Subcutaneous adipose tissue (tissue), 4 donors: ENCODE measurements around the gene RNF25. TPM values are rescaled to one million over a fixed set of nuclear protein-coding genes. Genes with fewer than 3 reads are reported as not detected.

Experiments
- CTCF ChIP-seq: fragments of 450-650 bp; IDR thresholded peaks from one replicate; pipeline ENCODE4 v1.5.1; 2016; ENCODE audit warnings: low read depth, mild to moderate bottlenecking, control low read depth, antibody characterized with exemption, moderate library complexity
- total RNA-seq, 4 donors: library from RNA; depleted of rRNA; stranded (reverse); fragments of >200 nt; gene quantifications; one replicate each; pipeline ENCODE4 v1.1.0, GENCODE V29; 2016

Gene RNF25
- total RNA-seq, 4 donors from 2014 or later: 7.5 to 13.7 (median 12.0) TPM

GRCh38 chr2:218658671-218659257, 13.0 kb downstream of the RNF25 start:
- TF ChIP-seq CTCF: no peak

GRCh38 chr2:218655751-218656150, 16.1 kb downstream of the RNF25 start:
- no peak for TF ChIP-seq CTCF

- TF ChIP-seq CTCF: no peak
Measured at GRCh38 chr2:218648787-218649100, 23.1 kb downstream of the RNF25 start.

- TF ChIP-seq CTCF: no peak
Measured at GRCh38 chr2:218648088-218648786, 23.6 kb downstream of the RNF25 start.

- TF ChIP-seq CTCF: no peak
Measured at GRCh38 chr2:218645126-218645525, 26.7 kb downstream of the RNF25 start.

- TF ChIP-seq CTCF: no peak
Measured at GRCh38 chr2:218644721-218645120, 27.1 kb downstream of the RNF25 start.

GRCh38 chr2:218643751-218644310, 28.0 kb downstream of the RNF25 start:
- TF ChIP-seq CTCF: no peak
